ENCODE data around the gene ATP6V0D1.

DNA sequence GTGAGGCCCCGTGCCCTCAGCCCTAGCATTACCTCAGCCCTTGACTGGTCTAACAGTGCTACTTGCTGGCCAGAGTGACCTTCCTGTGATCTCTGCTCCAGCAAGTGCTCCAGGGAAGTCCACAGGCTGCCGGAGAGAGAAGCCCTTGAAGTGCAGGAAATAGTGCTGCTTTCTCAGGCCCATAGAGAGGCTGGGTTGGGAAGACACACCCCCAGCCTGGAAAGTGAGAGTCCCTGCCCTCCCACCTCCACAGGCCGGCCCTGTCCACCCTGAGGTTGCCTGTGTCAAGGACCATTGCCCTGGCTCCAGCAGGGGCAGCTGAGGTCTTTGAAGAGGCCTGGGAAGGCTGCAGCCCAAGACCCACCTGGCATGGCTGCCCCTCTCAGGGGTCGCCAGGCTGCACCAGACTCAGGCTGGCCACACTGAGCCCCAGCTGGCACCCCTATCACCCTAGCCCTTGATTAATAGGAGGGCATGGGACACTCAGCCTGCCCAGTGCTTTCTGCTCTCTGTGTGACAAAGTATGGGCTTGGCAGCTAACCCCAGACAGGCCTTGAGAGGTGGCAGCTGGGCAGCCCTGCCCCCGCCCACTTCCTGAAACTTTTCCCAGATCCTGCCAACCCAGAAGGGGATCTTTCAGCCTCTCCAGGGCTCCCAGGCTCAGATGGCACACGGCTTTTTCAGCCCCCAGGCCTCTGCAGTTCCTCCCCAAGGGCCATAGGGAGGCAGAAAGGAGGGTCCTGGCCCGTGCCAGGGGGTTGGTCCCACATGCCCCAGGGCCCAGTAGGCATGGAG, 21.7 kb downstream of the ATP6V0D1 start:
- TF ChIP-seq ZNF274 (IDR thresholded peaks at IDR 0.05; ENCODE audit: low read depth, low read length), result no peak
- TF ChIP-seq SUZ12 (IDR thresholded peaks at IDR 0.05; ENCODE audit: extremely low read depth, insufficient read depth, insufficient read length), result no peak

All from NT2/D1 (cell line).